Caki2 (cell line): ENCODE measurements around the gene HEATR5A. TPM values are rescaled to one million over a fixed set of nuclear protein-coding genes. Genes with fewer than 3 reads are reported as not detected.
"Not testable (repeated sequence)": the region's sequence is repeated elsewhere in the genome, so short reads cannot be mapped to it uniquely, and the experiment has no call there.

Experiments
- DNase-seq: peaks from one replicate; pipeline ENCODE4 v3.0.0-alpha.2; 2015; ENCODE audit warnings: low read depth
- in situ Hi-C: cut with HindIII; loops from 2 replicates; pipeline ENCODE4 v1.10.0; 2016; ENCODE audit warnings: low sequenced_read_pairs, low pct_unique_long_range_greater_than_20kb, mixed read lengths
- total RNA-seq: library from RNA; depleted of rRNA; stranded (reverse); fragments of >200 nt; shearing (Covaris generic); gene quantifications from 2 replicates; pipeline ENCODE4 v1.2.3, GENCODE V29; 2014; ENCODE audit warnings: low replicate concordance

HEATR5A gene
- total RNA-seq, 1 experiment from 2014 or later, result 8.9 TPM

DNA sequence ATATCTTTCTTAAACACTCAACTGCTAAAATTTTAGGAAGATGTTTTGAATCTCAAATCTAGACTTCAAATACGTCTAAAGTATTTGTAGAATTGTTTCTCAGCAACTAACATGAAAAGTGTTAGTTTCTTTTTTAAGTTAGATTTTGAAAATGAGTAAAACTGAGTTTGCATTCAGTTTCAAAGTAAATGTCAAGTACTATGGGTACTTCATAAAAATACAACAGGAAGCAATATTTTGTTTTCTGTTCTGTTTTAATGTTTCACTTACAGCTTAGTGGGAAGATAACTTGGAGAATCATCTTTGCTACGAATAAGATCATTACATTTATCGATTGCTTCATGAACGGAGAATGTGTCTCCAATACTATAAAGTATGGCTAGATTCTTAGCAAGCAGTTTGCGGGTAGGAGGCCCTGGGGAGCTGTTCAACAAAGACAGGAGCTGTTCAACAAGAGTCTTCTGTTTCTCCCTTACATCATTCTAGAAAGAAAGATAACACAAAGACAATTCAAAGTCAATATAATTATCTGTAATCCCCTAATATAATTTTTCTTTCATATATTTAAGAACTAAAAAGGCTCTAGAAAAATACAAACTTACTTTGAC is 20.2 kb downstream of the HEATR5A start:
- no peak for DNase-seq
- in situ Hi-C loops, result no loop called here

DNA sequence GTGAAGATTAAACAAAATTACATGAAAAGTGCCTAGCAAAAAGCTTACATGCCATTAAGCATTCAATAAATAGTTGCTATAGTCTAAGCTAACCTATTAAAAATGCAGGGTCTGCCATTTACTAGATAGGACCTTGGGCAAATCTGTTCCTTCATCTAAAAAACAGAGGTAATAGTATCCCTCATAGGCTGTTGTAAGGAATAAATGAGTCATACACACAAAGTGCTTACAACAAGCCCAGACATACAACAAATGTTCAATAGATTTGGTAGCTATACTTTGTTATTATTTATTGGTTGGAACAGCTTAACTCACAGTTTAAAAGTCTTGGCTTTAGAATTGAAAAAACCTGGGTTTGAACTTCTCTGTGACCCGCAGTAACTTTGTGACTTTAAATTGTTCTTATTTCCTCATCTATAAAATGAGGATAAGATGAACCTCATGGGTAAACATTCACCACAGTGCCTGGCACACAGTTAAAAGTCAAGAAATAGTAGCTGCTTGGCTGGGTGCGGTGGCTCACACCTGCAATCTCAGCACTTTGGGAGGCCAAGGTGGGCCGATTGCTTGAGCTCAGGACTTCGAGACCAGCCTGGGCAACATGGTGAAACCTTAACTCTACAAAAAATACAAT is 24.7 kb downstream of the HEATR5A start:
- no peak for DNase-seq
- in situ Hi-C loops, result no loop called here

DNA sequence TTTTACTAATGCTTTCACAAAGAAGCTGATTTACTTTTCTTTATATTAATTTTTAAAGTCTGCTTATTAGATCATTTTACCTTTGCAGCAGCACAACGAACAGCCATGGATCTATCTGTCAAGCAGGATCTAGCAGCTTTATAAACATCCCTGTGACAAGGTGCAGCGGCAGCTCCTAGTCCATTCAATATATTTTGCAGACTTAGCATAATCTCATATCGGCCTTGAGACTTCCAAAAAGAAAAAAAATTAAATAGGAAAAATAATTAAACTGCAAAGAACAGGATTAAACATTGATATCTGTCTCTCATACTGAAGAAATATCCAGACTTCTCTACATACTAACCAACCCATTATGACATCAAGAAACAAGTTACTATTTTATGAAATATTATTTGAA is 25.2 kb downstream of the HEATR5A start:
- no peak for DNase-seq
- in situ Hi-C loops, result no loop called here

DNA sequence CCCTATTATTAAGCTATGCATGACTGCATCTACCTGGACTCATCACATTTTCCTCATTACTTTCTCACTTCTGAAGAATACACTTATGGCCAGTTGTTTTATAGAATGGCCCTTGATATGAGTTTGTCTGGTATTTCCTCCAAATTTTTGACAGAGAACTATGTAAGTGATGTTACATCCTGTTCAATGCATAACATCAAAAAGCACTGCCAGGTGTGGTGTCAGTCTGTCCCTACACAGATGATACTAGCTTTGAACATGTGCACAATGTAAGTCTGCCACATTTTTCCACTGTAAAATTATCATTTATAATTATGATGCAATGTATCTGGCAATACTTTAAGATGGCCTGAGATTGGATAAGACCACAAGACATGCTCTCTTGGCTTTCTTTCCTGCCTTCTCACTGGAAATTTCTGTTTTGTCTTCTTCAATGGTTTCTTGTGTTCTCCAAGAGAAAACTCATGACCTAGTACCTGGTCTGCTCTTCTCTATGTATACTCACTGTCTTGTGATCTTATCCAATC is 28.3 kb downstream of the HEATR5A start:
- in situ Hi-C loops, result no loop called here
- no peak for DNase-seq

DNA sequence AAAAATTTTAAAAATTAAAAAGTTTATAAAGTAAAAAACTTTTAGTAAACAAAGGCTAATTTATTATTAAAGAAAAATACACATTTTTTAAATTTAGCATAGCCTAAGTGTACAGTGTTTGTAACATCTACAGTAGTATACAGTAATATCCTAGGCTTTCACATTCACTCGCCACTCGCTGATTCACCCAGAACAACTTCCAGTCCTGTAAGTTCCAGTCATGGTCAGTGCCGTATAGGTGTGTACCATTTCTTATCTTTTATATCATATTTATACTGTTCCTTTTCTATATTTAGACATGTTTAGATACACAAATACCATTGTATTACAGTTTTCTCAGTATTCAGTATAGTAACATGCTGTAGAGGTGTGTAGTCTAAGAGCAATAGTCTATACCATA is 28.9 kb downstream of the HEATR5A start:
- DNase-seq, result no peak
- in situ Hi-C loops, result no loop called here

DNA sequence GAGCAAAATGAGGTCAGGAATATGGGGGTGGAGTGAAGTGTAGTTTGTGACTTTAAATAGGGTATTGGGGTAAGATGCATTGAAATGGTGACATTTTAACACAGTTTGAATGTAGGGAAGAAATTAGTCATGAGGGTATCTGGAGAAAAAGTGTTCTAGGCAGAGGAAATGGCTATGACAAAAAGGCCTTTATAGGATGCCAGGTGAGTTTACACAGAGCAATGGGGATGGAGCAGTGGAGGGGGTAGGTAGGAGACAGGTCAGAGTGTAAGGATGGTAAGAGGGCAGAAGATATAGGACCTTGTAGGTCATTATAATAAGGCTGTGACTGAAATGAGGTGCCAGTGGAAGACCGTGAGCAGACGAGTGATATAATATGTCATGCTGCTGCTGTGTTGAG is 30.4 kb downstream of the HEATR5A start:
- in situ Hi-C loops, result no loop called here
- DNase-seq, result no peak

DNA sequence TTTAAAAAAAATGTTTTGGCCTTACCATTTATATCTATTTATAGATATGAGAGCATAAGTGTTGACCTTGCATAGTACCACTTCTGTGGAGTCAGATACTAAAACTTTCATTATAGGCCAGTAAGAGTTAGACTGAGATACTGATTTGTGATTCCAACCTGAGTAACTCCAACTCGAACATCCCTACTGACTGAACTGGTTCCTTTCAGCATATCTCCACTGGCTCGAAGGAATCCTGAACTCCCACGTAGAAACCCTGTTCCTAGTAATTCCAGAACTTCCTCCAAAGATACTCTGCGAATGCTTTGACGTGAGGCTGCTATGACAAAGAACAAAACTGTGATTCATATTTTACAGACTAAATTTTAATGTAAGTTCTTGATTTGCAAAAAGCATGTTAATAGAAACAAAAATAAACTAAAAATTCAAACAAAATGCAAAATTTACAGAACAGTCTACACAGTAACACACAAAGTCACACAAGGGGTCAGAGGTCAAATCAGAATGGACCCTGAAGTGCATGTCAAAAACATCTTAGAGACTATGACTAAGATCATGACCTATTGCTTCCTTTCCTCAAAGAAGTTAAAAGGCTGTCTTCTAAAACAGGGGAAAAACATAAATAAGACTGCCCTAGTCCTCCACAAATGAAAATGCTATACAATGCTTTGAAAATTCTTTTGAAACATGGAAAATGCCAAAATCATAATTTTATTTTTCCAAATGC is 31.5 kb downstream of the HEATR5A start:
- in situ Hi-C loops, result no loop called here
- DNase-seq, result no peak

DNA sequence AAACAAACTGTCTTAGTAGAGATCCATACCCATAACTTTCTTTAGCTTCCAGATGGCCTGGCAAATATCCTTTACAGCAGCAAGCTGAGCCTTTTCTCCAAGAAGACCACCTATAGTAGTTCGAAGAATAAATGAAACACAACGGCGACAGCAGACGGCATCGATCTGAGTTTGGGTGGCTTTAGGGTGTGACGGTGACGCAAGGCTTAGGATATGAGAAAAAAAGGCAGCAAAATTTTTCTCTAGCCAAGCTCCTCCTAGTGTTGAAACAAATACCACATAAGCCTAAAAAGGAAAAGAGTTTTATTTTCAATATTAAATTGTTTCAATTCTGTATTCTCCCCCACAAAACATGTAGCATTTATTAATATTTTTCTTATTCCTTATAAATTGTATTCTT is 33.3 kb downstream of the HEATR5A start:
- DNase-seq, result no peak
- in situ Hi-C loops, result no loop called here

DNA sequence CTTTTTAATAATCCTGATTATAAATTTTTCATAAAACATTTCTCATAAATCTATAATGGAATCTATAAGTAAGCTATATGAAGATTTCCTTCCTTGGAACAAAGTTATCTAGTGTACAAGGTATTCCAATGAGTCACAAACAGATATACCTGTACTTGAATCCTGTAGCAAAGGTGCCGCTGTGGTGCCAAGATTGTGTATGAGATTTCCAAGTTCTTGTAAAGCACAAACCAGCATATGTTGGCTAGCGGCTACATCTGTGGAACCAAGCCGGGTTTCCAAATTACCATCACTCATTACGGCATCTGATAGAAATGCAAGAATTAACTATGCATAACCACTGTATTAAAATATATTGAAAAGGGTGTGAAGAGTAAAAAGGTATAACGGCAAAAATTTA is 34.1 kb downstream of the HEATR5A start:
- in situ Hi-C loops, result no loop called here
- no peak for DNase-seq

DNA sequence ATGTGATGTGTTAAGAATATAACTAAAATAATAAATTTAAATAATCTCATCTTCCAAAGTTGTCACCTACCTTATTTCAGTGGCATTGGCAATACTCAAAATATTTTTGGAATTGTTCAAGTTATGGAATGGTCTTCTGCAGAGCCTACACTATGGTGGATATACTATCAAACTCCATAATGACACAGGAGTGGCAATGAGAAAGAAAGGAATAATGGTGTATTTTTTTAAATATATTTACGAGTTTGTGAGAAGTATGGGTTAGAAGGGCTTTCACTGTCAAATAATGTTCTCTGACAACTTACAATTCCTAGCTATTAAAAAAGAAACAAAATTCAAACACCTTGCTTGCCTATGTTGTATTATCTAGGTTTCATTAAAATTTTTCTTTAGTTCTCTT is 38.1 kb downstream of the HEATR5A start:
- no peak for DNase-seq
- in situ Hi-C loops, result no loop called here

DNA sequence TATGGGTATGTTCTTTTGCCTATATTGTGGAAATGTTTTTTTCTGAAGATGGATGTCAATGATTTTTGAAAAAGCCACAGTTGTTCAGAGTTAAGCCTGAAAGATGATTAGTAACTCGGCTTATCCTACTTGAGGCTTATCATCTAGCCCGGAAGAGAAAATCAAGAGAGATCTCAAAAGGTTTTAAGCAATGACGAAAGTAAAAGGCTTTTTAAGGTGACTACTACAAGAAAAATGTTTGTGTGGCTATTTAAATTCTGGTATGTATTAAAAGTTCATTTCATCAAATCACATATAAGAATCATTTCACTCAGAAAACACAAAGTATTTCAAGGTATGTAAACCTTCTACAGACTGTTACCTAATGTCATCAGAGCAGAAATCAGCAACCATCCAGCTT is 40.2 kb downstream of the HEATR5A start:
- no peak for DNase-seq
- in situ Hi-C loops, result no loop called here

DNA sequence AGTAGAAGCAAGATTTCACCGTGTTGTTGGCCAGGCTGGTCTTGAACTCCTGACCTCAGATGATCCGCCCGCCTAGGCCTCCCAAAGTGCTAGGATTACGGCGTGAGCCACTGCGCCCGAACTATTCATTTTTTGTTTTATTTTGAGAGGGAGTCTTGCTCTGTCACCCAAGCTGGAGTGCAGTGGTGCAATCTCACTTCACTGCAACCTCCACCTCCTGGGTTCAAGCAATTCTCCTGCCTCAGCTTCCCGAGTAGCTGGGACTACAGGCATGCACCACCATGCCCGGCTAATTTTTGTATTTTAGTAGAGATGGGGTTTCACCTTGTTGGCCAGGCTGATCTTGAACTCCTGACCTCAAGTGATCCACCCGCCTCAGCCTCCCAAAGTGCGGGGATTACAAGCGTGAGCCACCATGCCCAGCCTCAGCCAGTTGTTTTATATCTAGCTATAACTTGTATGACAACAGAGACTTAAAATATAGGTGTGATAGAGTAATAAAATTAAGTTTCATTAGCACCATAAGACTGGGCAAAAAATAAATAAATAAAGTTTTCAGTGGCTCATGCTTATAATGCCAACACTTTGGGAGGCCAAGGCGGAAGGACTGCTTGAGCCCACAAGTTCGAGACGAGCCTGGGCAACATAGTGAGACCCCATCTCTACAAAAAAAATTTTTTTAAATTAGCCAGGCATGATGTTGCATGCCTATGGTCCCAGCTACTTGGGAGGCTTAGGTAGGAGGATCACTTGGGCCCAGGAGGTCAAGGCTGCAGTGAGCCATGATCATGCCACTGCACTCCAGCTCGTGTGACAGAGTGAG is 41.0 kb downstream of the HEATR5A start:
- DNase-seq, in situ Hi-C loops: not testable (repeated sequence)

DNA sequence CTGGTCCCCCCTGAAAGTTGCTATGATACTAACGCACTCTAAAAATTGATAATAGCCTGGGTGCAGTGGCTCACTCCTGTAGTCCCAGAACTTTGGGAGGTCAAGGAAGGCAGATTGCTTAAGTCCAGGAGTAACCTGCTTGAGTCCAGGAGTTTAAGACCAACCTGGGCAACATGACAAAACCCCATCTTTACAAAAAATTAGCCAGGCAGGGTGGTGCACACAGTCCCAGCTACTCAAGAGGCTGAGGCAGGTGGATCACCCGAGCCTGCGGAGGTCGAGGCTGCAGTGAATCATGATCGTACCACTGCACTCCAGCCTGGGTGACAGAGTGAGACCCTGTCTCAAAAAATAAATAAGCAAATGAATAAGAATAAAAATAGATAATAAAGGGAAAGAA is 42.9 kb downstream of the HEATR5A start:
- no peak for DNase-seq
- in situ Hi-C loops, result no loop called here

DNA sequence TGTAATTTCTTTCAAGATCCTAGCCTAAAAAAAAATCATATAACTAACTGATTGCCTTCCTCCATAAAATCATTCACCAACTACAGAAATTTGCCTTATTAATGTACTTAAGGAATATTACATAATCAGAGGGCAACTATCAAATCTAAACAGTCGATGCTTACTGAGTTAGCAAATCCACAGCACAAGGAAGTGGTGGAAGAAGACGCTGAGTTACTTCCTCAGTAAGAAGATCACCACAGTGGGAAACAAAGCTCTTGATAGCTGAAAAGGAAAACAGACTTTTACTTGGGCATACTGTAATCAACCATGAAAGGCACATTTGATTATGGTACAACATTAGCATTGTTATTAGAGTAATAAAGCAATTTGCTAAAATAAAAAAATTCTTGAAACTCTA is 48.7 kb downstream of the HEATR5A start:
- DNase-seq, result no peak
- in situ Hi-C loops, result no loop called here

DNA sequence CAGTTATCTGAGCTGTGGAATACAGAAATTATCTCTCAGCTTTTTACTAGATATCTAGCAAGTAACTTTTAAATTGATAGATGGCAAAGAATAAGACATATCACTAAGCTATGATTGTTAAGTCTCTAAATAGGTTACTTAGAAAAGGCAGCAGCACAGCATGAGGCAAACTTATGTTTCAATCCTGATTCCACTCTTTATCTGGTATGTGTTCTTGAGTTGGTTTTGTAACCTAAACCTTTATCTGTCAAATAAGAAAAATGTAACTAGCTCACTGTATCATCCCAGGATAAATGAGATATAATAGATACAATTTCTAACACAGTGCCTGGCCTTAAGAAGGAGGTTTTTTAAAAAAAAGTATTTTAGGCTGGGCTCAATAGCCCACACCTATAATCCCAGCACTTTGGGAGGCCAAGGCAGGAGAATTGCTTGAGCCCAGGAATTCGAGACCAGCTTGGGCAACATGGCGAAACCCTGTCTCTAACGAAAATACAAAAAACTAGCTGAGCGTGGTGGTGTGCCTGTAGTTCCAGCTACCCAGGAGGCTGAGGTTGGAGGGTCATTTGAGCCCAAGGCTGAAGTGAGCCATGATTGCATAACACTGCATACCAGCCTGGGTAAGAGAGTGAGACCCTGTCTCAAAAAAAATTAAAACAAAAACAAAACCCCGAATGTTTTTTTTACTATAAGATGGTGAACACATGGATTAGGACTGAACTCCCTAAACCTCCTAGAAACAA is 56.8 kb downstream of the HEATR5A start:
- no peak for DNase-seq
- in situ Hi-C loops, result no loop called here

DNA sequence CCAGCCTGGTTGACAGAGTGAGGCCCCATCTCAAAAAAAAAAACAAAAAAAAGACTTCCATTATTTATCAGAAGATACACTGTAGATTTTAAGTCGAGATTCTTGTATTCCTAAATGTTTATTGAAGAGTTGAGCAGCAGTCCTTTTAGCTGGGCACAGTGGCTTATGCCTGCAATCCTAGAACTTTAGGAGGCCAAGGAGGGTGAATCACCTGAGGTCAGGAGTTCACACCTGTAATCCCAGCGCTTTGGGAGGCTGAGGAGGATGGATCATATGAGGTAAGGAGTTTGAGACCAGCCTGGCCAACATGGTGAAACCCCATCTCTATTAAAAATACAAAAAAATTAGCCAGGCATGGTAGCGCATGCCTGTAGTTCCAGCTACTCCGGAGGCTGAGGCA is 57.6 kb downstream of the HEATR5A start:
- in situ Hi-C loops, result no loop called here

DNA sequence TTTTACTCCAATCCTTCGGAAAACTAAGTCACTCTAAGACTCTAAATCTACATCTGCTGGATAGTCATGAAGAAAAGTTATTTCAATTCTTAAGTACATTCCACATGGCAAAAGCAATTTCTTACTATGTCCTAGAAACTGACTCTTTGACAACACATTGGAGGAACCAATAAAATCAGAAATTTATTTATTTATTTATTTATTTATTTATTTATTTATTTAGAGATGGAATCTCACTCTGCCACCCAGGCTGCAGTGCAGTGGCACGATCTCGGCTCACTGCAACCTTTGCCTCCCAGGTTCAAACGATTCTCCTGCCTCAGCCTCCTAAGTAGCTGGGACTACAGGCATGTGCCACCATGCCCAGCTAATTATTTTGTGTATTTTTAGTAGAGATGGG is 58.6 kb downstream of the HEATR5A start:
- DNase-seq, in situ Hi-C loops: not testable (repeated sequence)

More for the DNA sequence above, 57.6 kb downstream of the HEATR5A start:
- no peak for DNase-seq
